Measurements from ENCODE around the gene CAMKK2.
A peak's percentile ranks its signal among the peaks of the same experiment; 100 is the strongest.

DNA sequence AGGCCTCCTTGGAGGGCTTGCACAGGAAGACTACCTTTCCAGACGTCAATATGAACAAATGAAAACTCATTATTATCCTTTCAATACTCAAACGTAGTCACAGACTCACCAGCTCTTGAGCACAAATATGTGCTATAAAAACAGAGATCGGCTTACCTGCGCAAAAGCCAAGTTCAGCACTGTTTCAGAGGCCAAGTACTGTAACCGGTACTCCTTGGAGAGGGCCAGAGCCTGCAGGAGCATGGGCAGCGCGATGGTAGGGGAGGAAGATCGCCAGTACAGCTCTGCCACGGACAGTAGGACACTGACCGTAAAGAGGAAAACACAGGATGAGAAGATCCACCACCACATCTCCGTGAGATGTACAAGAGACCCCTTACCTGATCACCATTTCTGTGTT, 21.6 kb upstream of the CAMKK2 start:
- no peak for TF ChIP-seq CTCF (IDR thresholded peaks at IDR 0.05)
- TF ChIP-seq POLR2A (IDR thresholded peaks at IDR 0.05) = peak in 1 of 2 donors; percentile 19

Measured in thyroid gland (tissue), 4 donors.